DMS153 treated with DMSO at 0.1 percent for 48 hours (cell line): ENCODE results near the gene TNS1.

Source experiments
- DNase-seq: peaks from one replicate; lab custom pipeline; 2025; ENCODE audit not compliant: unreplicated experiment; lab: John Stamatoyannopoulos, UW

The TNS1 gene

GRCh38 chr2:218002143-218002844 lies 501 bp downstream of the TNS1 start:
- no peak for DNase-seq

DNA sequence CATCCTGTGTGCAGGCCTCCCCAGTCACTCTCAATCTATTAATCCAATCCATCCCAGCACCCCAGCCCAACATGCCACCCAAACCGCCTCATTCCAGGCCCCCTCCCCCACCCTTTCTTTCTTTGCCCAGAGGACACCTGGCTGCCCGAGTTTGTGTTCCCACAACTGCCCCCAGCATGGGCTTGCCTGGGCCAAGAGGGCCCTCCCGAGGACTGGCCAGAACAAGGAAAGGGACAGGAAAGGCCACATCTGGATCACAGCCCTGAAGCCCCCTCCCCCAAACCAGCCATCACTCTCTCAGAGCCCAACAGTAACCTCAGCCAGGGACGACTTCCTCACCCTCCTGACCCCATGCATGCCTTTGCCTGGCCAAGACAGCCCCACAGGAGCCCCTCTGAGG lies 1.2 kb downstream of the TNS1 start:
- DNase-seq = no peak

GRCh38 chr2:218000136-218000535 lies 2.7 kb downstream of the TNS1 start:
- no peak for DNase-seq

DNA sequence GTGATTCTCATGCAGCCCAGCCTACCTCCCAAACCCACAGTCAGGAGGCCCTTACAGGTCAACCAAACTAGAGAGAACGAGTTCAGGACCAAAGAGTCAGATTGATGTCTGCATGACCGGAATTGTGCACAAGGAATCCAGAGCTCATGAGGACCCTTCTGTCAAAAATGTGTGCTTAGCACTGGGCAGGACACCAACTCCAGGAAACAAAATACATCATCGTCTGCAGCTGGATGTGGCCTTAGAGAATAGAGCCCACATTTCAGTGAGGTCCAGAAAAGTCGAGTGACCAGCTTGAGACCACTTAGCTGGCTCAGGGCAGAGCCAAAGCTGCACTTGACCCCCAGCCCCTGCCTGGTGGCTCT lies 3.2 kb downstream of the TNS1 start:
- DNase-seq = no peak

DNA sequence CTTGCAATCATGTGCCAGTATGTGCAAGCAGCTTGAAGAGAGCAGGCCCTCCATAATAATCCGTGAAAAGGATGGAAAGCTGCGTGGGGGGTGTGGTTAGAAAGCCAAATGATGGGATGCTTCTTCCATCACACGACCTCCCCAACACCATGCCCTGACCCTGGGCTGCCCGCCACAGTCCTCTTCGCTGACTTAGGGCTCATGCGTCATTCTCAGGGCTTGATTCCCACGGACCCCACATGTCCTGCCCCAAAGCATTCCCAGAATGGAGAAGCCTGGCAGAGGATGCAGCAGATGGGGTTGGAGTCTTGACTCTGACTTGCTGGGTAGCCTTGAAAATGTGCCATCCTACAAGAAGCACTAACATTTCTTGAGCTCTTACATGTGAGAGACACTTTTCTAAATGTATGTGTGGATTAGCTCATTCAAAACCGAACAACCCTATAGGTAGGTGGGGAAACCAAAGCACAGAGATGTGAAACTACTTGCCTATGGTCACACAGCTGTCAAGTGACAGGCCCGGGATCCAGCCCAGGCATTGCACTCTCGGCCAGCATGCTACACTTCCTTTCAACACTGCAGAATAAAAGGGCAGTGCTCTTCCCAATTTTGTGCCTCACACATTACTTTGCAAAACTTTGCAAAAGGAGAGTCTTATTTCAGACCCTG lies 3.7 kb downstream of the TNS1 start:
- no peak for DNase-seq

GRCh38 chr2:217997510-217997909 lies 5.3 kb downstream of the TNS1 start:
- DNase-seq = no peak

DNA sequence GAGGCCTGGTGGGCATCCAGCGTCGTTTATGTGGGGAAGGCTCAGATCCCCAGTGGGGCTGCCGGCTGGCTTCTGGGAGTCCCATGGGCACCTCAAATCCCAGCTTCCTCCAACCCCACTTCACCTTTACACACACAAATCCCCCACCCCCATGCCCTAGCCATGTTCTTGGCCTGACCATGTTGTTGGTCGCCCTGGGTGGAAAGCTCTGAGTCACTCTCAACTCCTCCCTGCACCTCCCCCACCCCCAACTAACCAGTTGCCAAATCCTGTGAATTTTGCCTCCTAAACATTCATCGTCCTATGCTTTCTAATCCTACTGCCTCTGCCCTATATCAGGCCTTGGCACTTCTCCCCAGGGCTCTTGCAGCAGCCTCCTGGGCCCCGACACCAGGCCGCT lies 6.4 kb downstream of the TNS1 start:
- no peak for DNase-seq

- no peak for DNase-seq
These were observed 7.0 kb downstream of the TNS1 start for GRCh38 chr2:217995731-217996231.

DNA sequence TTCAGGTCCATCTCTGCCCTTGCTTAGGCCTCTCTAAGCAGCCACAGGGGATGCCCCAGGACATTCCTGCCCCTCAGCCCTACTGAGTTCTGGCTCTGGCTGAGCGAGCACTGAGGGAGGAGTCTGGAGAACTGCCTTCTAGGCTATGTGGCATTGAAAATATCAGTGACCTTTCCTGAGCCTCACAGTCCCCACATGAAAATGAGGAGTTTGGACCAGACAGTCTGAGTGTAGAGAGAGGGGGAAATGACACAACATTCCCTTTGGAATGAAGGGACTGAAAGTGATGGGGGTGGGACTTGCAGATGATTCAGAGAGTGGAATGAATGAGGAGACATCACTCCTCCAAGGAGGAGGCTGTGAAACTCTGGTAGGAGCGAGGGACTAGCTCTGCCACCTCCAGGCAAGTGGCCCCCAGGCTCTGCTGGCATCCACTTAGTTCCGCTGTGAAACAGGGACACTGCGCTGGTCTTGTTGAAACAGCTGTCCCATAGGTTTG lies 8.0 kb downstream of the TNS1 start:
- no peak for DNase-seq

DNA sequence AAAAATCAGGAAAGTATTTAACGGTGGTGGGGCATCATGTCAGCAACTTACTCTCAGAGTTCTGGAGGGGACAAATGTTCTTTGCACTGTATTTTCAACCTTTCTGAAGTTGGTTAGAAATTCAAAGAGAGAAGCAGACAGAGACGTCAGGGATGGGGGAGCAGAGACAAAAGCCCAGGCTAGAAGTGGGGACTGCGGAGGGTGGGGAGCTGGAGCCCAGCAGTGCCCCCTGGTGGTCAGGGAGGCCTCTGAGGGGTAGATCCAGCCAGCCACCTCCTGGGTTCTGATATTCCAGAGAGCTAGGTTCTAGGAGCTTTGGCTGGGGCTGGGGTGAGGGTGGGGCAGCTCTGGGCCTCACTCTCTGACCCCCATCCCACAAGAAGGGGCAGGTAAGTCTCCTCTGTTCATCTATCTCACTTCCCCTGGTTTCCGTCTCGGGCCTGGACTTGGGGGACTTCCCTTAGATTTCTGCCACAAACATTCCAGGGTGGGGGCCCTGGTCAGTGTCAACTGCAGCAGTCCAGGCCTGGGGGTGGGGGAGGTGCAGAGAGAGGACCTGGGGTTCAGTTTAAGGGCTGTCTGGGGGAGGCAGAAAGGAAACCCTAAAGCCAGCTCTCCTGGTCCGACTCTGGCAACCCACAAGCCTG lies 8.9 kb downstream of the TNS1 start:
- DNase-seq = peak; percentile 12

DNA sequence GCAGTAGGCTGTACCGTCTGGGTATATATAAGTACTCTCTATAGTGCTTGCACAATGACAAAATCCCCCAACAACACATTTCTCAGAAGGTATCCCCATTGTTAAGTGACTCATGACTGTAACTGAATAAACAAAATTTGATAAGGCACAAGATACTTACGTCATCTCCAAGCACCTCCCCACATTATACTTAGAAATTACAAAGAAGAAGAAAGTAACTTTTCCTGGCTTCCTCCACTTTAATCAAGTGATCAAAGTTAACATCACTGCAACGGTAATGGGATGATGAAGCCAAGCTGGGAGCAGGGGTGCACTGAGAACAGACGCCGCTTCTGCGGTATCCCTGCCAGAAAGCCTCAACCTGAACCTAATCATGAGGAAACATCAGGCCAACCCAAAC lies 9.7 kb downstream of the TNS1 start:
- DNase-seq = no peak

DNA sequence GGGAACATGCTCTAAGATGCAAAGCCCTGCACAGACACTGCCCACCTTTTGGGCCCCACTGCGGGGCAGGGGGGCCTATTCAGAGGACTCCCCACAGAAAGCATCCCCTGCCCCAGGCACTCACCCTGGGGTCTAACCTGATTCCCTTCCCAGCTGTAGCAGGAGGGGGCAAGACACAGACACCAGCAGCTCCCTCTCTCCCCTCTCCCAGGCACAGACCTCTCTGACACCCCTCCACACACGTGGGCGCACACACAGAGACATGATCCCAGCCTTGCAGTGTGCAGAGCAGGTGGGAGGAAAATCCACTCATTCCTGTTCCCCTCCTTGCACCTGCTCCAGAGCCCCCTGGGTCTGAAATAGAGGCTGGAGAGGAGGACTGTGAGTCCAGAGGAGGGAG lies 10.7 kb downstream of the TNS1 start:
- no peak for DNase-seq

- no peak for DNase-seq
These were observed 11.9 kb downstream of the TNS1 start for GRCh38 chr2:217990791-217991465.

- DNase-seq = no peak
These were observed 12.4 kb downstream of the TNS1 start for GRCh38 chr2:217990389-217990788.

DNA sequence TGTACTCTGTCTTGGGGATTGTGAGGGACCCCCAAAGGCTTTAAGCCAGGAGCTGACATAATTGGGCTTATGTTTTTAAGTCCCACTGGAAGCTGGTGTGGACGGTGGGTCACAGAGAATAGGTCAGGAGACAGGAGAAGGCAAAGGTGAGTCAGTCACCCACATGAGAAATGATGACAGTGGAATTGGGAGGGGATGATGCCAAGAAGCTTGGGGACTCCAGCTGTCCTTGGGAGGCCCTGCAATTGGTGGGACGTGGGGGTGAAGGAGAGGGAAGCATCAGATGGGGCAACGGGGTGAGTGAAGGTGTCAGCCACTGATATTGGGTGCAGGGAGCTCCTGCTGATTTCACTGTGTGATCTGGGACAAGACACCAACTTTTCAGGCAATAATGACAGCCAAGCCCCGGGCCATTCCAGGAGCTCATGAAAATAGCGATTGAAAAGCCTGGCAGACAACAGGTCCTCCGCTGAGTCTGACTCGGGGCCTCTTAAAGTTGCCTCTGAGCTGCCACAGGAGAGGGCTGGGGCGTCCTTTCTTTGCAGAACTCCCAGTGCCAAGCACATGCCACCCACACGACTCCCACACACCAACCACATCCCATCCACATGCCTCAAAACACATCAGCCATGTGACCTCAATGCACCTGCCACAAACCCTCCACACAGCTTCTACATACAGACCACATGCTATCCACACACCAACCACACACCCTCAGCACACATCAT lies 13.4 kb downstream of the TNS1 start:
- DNase-seq = no peak

- no peak for DNase-seq
These were observed 14.0 kb downstream of the TNS1 start for GRCh38 chr2:217988840-217989204.

GRCh38 chr2:217988014-217988839 lies 14.6 kb downstream of the TNS1 start:
- DNase-seq = peak; percentile 66

DNA sequence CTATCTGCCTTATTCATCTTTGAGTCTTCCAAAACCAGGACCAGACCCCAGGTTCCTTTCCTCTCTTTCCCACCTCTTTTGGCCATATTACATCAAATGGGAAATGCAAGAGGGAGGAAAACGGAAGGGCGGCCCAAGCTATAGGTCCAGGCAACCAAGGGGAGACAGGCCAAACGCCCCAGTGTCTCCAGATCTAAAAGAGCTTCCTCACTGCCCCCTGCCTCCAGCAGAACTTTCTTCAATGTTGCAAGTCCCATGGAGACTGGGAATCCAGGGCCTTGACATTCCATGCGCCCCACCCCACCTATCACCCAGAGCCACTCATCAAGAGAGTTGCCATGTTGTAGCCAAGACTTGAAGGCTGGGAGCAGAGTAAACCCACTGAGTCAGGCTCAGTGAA lies 15.4 kb downstream of the TNS1 start:
- DNase-seq = no peak

DNA sequence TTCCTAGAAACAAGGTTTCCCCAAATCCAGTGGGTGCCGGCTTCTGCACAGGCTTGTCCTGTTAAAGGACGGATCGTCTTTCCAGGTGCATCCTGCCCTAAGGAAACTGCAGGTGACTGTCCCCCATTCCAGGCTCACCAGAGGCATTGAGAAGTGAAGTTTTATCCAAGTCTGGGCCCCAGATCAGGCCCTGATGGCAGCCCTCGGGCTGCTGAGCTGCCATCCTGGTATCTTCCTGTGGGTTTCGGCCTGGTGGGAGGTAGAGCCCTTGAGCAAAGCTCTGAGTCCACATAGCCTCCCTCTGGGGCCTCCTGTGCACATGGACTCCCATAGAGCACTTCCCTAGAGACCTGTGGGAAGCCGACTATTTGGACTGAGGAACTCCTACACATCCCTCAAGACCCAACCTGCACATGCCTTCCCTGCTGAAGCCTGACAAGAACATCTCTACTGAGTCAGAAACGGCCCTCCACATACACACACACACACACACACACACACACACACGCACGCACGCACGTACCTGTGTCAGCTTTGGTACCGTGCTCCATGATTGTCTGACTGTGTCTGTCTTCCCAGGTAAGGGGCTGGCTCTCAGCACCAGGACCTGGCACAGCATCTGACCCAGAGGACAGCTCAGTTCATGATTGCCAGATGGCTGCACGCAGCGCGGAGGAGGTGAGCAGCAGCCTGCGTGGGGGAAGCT lies 16.4 kb downstream of the TNS1 start:
- DNase-seq = no peak
